Inflammatory macrophage treated with lipopolysaccharide for 1 hour (primary cell): ENCODE measurements around the gene DDT.
"Not testable (repeated sequence)": the region's sequence is repeated elsewhere in the genome, so short reads cannot be mapped to it uniquely, and the experiment has no call there.

Experiments
- DNase-seq, 2 donors: peaks; one replicate each; pipeline ENCODE4 v3.0.0-alpha.2; 2020 to 2022

The DDT gene

DNA sequence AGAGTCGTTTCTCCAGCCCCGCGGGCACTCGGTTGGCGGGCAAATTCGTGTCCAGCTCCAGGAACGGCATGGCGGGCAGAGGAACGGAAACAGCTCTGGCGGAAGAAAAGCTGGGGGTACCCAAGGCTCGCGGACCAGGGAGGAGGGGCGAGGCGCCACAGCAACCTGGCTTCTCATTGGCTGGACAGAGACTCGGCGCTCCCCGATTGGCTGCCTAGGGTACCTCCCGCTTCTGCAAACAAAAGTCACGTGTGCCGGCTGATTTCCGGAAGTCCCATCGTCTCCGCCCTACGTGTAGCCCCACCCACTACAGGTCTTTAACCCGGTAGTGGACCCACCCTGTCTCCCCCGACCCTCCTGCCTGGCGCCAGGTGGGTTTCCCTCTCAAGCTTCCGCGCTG is at the start of gene DDT:
DDT (minus strand) TSS at position 97 of the 400 bp plus-strand sequence; CDS start at position 70, 27 bp downstream.
- DNase-seq = not testable (repeated sequence)

DNA sequence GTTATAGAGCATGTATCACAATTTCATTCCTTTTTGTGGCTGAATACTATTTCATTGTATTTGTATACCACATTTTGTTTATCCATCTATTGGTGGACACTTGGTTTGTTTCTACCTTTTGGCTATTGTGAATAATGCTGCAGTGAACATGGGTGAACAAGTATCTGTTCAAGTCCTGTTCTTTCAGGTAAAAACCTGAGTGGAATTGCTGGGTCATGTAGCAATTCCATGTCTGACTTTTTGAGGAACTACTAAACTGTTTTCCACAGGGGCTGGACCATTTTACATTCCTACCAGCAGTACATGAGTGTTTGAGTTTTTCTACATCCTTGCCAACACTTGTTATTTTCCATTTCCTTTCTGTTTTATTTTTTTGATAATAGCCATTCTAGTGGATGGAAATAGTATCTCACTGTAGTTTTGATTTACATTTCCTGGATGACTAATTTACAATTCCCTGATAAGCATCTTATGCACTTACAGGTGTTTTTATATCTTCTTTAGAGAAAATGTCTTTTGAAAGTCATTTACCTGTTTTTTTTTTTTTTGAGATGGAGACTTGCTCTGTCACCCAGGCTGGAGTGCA is 49.1 kb upstream of the DDT start:
- no peak for DNase-seq

DNA sequence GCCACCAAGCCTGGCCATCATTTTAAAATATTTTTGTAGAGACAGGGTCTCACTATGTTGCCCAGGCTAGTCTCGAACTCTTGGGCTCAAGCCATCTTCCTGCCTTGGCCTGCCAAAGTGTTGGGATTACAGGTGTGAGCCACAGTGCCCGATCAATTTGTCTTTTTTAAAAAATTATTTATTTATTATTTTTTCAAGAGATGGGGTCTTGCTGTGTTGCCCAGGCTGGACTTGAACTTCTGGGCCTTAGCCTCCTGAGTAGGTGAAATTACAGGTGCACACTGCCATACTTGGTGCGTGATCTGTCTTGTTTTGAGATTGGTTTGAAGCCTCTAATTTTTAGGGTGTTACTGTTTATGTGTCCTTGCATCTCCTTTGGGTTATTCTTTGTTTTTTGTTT is 47.1 kb upstream of the DDT start:
- DNase-seq = no peak

DNA sequence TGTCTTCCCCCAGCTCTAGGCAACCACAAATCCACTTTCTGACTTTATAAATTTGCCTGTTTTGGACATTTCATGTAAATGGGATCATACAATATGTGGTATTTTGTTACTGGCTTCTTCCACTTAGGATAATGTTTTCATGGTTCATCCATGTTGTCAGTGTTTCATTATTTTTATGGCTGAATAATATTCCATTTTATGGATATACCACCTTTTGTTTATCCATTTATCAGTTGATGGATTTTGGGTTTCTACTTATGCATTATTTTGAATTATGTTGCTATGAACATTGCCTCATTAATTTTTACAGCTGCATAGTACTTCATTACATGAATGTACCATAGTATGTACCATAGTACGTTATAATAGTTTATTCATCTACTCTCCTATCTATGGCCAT is 41.9 kb upstream of the DDT start:
- DNase-seq = no peak

DNA sequence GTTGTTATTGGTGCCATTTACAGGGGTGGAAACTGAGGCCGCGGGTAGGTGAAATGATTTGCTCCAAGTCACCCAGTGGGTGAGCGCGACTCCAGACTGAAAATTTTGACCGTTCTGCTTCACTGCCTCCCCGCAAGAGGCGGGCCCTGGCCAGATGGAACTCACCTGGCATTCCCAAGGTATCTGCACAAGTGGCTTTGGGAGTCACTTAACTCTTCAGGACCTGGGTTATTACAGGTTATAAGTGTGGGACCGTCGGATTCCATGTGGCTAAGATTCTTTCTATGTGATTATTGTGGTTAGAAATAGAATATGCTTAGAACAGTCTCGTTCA is 37.5 kb upstream of the DDT start:
- no peak for DNase-seq

DNA sequence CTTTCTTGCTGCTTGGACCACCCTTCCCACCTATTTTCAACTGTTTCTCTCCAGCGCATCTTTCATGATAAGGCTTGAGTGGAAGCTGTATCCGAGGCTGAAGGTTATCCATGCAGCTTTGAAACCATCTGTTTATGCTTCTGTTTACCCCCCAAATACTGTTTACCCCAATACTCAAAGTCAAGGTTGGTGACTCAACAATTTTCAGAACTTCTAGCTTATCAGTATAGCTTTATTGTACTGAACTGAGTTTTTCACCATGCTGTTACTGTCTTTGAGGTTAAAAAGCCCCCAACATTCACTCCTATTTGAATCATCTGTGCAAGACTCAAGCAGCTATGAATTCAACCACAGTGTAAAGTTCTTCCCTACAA is 35.8 kb upstream of the DDT start:
- no peak for DNase-seq

DNA sequence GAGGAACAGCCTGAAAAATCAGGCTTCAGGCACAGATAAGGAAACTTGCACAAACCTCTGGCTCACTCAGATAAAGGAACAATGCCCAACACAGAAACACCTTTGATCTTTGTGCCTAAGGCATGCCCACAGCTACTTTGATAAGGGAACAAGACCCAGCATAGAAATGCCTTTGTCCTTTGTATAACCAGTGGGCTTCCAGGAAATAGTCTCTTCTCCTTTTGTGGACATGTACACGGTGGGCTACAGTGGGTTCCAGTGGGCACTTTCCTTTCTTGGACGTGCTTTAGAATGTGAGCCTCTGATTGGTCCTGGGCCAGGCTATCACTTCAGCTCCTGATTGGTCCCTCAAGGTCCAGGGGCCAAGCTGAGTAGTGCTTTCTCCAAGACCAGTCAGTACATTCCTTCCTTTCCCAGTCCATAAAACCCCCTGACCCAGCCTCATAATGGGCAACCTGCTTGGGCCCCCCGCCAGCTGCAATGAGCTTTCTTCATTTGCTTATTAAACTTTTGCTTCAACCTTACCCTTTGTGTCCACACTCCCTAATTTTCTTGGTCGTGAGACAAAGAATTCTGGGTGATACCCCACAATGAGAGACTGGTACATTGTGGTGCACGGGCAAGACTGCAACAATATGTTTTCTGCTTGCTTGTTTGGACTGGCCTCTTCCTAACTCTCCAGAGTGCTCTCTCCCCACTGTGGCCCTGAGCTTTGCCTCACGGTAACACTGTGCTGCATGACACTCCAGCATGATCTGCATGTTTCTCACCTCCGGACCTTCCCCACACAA is 35.2 kb upstream of the DDT start:
- DNase-seq = no peak

DNA sequence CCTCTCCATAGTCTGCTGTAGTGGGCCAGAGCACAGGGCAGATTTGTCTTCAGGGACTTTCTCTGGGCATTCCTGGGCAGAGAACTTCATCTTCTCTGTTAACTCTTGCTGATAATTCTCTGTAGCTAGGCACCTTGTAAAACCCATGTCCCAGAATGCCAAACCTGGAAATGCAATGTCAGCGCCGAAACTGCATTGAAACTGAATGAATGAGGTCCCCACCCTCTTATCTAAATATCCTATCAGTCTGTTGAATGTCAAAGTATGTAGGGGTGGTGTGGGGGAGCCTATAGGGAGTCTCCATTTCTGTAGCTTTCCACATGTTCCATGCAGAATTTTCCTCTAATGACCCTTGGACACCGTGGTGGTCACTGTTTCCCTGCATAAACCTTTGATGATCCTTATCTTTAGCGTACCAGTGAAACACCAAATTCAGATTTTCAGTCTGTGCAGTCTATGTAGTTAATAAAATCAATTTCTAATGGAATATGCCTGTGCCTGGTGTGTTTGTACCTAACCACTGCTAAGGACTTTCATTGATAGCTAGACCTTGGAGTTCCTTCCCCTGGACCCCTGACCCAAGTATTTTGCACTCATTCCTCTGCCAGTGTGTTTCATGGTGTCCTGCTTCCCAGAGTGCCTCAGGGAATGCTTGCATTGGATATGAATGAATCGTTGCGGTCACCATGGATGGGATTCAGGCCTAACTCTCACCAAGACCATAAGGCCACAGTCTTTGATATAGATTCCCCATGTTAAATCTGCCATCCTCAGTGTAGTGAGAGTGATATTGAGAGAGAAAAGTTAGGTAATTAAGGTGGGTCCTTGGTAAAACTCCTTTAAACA is 34.4 kb upstream of the DDT start:
- no peak for DNase-seq

DNA sequence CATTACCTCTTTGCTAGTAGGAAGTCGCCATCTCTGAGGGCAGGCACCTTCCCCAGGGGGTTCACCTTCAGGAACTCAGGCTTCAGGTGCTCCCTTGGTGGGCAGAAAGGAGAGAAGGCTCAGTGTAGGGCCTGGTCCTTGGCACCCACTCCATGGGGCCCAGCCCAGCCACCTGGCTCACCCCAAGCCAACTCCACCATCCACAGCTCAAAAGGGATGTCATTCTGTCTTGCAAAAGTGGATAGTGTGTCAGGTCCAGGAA is 33.7 kb upstream of the DDT start:
- no peak for DNase-seq

DNA sequence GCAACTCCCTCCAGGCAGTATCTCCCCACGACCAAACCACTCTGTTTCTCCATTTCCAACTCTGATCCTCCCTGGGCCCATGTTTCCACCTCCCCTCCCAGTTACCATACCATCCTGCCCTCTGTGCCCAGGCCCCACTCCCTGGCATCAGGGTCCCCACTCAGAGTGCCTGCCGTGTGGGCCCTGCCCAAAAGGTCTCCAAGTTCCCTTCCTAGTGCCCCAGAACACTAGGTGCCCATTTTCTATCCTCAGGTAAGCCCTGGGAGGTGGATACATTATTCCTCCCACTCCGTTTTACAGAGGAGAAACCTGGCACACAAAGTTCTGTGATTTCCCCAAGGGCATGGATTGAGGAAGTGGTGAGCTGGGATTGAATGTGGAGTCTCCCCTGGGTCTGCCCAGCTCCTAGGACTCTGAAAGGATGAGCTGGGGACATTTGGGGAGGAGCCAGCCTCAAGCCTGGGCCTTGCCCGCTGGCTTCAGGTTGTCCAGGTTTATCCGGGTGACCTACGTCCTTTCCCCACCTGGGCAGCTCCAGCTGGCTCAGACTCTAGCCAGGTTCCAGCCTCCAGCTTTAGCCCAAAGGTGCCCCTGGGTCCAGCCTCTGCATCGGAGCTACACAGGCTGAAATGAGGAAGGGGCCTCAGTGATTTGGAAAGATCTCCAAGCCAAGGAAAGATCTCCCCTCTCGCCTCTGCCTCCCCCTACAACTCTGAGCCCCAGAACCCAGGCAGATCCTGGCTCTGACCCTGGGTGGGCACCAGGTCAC is 33.2 kb upstream of the DDT start:
- peak in 1 of 2 donors; percentile 27 for DNase-seq

DNA sequence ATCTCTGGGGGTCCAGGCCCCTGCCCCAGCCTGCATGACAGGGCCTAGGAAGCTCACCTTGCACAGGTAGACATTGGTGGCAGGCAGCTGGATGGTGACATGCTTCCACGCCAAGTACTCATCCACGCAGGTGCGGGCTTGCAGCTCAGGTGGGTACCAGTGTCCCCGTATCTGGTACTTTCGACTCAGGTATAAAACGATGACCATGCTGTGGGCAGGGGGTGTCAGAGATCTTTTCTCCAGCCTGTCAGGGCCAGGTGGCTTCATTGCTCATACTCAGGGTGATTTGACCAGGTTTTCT is 32.6 kb upstream of the DDT start:
- no peak for DNase-seq

DNA sequence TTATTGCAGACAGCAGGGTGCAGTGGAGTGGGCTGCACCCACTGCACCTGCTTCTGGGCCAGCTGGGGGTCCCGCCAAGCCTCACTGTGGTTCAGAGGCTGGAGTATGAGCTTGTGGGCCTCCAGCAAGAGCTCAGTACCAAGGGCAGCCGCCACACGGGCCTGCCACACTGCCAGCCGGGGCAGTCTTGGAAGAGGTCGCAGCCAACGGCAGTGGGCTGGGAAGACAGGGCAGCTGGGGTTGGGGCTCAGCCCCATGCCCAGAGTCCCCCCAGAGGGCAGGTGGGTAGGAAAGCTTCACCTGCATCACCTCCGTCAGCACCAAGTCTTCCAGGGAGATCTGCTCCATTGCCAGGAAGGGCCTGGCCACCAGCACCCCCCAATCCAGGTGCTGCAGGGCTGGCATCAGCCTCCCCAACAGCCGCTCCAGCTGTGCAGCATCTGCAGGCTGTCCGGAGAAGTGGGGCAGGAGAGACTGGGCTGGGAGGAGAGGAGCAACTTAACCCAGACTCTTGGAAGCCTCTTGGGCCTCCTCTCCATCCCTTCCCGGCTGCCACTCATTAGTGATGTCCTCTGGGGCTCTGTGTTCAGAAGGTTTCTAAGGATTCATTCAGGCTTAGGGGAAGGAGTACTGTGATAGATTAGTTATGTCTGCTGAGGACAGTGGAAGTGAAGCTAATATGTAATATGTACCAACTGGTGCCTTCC is 32.1 kb upstream of the DDT start:
- DNase-seq = no peak

DNA sequence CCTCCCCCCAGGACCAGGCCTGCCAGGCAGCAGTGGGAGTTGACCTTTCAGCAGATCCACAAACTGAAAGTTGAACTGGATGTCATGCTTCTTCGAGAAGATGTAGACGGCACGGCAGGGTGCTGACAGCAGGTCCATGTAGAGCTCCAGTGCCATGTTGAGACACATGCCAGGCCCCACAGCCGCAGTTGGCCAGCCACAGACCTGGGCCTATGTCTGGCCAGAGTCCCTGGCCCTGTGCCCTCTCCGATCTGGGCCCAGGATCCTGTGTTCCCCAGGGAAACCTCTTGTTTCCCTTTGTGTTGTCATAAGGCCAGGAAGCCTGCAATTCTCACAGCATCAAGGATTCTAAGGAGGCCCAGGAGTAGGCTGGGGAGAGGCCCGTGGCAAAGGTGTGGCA is 31.0 kb upstream of the DDT start, which contains the start of gene GSTT4:
GSTT4 (minus strand) TSS at position 253 of the 400 bp plus-strand sequence; CDS start at position 156, 97 bp downstream.
- DNase-seq = no peak

DNA sequence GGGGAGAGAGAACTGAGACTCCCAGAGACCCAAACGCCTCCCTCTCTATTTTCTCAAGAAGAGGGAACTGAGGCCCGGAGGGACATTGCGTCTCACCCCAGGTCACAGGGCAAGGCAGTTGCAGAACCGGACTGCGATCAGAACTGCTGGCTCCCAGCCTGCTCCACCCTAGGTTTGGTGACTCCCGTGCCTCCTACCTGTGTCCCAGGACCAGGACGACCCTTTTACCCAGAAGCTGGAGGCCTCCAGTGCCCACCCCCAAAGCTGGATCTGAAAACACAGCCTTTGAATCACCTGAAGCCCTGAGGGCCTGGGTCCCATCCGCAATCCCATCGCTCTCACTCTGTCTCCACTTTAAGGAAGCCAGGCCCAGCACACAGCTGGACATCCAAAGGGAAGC is 29.6 kb upstream of the DDT start:
- DNase-seq = no peak

DNA sequence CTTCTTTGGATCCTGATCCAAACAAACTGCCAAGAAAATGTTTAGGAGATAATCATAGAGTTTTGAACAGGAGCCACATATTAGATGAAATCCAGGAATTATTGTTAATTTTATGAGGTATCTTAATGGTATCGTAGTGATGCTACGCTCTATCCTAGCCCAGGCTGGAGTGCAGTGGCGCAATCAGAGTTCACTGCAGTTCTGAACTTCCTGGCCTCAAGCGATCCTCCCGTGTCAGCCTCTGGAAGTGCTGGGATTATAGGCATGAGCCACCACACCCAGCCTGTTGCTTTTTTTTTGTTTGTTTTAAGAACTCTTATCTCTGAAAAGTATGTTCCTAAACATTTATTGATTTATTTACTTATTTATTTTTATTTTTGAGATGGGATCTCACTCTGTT is 28.6 kb upstream of the DDT start:
- DNase-seq = no peak

DNA sequence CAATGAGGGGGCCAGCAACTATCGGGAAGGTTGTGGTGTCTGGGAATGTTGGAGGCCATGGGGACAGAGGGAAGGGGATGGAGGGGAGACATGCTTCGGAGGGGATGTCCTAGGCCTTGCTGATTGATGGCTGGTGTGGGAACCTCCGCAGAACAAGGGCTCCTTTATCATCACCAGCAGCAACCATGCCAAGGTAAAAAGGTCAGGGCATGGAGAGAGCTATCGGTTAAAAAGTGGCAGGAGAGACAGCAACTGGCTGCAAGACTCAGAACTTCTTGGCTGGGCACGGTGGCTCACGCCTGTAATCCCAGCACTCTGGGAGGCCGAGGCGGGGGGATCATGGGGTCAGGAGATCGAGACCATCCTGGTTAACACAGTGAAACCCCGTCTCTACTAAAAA is 28.0 kb upstream of the DDT start:
- no peak for DNase-seq

DNA sequence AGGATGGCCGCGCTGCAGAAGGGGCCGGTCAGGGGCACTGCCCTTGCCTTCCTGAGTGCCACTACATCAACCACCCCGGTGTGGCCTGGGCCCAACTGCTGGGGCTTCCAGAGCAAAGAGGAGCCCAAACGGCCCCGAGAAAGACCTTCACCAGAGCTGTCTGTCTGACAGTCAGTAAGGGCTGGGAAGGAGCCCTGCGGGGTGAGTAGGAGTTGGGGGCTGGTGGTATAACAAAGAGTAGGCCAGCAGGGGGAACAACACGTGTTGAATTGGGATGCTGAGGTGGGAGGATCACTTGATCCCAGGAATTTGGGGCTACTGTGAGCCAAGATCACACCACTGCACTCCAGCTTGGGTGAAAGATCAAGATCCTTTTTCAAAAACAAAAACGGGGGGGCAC is 27.1 kb upstream of the DDT start:
- DNase-seq = no peak

DNA sequence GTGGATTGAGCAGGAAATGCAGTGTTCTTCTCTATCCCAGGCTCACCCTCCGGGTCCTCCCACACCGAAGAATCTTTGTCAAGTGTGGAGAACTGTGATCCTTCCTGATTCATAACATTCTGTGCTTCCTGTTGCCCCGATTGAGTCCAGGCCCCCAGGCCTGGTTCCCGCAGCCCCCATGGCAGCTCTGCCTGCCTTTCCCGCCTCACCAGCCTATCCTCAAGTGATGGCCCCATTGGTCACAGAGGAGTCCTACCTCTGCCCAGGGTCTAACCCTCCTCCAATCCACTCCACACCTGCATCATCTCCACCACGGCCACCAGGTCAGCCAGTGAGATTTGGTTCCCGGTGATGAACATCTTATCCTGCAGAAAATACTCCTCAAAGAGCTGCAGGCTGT is 25.5 kb upstream of the DDT start:
- not testable (repeated sequence) for DNase-seq

DNA sequence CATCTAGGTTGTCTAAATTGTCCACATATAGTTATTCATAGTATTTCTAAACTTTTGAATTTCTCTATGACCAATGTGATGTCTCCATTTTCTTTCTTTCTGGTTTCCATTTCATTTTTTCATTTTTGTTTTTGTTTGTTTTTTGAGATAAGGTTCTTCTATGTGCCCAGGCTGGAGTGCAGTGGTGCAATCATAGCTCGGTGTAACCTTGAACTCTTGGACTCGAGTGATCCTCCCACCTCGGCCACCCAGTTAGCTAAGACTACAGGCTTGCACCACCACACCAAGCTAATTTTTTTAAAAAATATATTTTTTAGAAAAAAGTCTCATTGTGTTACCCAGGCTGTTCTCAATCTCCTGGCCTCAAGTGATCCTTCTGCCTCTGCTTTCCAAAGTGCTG is 22.9 kb upstream of the DDT start:
- no peak for DNase-seq

DNA sequence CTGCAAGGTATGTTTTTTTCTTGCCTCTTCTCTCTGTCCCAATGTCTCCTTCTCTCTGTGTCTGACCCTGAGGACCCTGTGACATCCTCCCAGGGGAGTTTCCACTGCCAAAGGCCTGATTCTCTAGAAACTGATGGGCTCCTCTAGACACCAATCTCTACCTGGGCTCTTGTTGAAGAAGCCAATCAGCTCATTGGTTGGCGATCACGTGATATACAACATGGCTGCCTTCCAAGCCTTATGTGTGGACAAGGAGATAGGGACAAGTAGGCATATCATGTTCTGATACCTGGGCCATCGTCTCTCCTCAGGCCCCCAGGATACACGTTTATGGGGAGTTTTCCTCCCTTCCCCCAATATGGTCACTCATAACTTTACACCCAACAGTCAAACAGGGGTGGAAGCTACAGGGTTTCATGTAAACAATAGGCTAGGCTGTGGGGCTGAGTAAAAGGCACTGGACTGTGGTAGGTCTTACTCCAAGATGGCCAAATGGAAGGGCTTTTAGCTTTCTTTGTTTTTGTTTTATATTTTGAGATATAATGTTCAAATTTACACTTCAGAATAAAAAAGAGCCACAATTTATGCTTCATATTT is 19.4 kb upstream of the DDT start:
- not testable (repeated sequence) for DNase-seq

DNA sequence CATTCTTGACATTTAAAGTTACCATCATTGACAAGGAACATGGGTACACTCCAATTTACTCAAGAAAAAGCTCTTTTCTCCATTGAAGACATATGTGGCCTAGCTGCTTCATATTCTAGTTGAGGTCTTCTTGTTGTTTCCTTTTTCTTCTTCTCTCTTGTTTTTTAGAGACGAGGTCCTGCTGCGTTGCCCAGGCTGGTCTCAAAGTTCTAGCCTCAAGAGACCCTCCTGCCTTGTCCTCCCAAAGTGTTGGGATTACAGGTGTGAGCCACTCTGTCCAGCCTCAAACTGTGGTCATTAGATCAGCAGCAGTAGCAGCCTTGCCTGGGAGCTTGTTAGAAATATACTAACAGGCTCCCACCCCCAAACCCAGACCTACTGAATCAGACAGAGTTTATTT is 18.8 kb upstream of the DDT start:
- DNase-seq = not testable (repeated sequence)

DNA sequence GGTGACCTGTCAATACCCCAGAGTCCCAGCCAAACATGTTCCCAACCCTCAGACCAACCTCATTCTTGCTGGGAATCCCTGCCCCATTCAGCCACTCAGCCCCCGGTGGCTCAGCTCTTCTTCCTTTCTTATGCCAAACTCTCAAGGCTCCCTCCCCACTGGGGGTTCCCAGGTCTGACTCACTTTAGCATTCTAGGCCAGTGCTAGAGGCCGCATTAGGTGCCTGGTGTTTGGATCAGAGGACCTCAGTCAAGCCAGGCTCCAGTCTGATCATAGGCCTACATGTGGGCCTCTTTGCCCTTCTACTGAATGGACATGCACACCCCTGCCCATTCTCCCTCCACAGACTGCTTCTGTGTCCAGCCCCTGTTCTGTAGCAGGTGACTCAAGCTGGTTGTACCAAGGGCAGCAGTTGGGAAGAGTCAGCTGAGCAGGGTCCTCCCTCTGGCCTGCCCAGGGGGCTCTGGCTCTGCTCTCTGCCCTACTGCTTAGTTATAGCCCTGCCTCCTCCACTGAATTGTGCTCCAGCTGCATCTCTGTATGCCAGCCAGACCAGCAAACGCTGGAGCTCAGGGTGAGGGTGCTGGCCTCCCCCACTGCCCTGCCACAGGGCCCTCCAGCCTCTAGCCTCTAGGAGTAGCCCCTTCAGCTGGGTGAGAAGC is 15.5 kb upstream of the DDT start:
- peak; percentile 34 to 69 for DNase-seq
